PC-3 (cell line): ENCODE results near the gene GPS1. TPM values are rescaled to one million over a fixed set of nuclear protein-coding genes. Genes with fewer than 3 reads are reported as not detected.

ENCODE experiments used
- ATAC-seq: fragments of 200-7000 bp; cut with Tn5 transposase; 2 replicates; pipeline ENCODE4 v1.9.1; 2020; ENCODE audit warnings: mild to moderate bottlenecking, moderate library complexity
- BruUV-seq: library from RNA; stranded (reverse); fragments of 400-500 nt; replicated peaks from 2 replicates; lab custom pipeline; 2021; lab: Mats Ljungman, UMichigan
- CTCF ChIA-PET: fragments of 300-600 bp; sonication (Branson Sonifier 250); formaldehyde crosslinking; loops from one replicate; lab custom pipeline; 2022; ENCODE audit warnings: antibody characterized with exemption; lab: Charles Lee
- POLR2A ChIA-PET: fragments of 300-600 bp; sonication (Branson Sonifier 250); formaldehyde crosslinking; loops from one replicate; lab custom pipeline; 2022; ENCODE audit warnings: antibody characterized with exemption; ENCODE audit not compliant: unreplicated experiment; lab: Charles Lee
- DNase-seq: peaks from one replicate; pipeline ENCODE4 v3.0.0-alpha.2; 2015
- H2AFZ ChIP-seq: fragments of 300-600 bp; sonication (generic); 2 replicates; pipeline ENCODE4 v1.6.0; 2016; ENCODE audit warnings: antibody characterized with exemption, low read length
- H3F3A ChIP-seq: fragments of 300-600 bp; sonication (generic); one replicate; pipeline ENCODE4 v1.6.0; 2017; ENCODE audit warnings: antibody characterized with exemption, low read length, control low read depth, mild to moderate bottlenecking; ENCODE audit not compliant: unreplicated experiment
- H3K27ac ChIP-seq: fragments of 300-600 bp; sonication (generic); 2 replicates; pipeline ENCODE4 v1.5.1; 2016; ENCODE audit warnings: mild to moderate bottlenecking, low read length
- H3K27me3 ChIP-seq: fragments of 300-600 bp; sonication (generic); 2 replicates; pipeline ENCODE4 v1.6.1; 2016; ENCODE audit warnings: low read length, mixed read lengths
- H3K36me3 ChIP-seq: fragments of 300-600 bp; sonication (generic); 2 replicates; pipeline ENCODE4 v1.6.1; 2016; ENCODE audit warnings: low read depth, mixed run types, low read length, mixed read lengths
- H3K4me1 ChIP-seq: fragments of 300-600 bp; sonication (generic); 2 replicates; pipeline ENCODE4 v1.5.1; 2016; ENCODE audit warnings: low read length; ENCODE audit not compliant: insufficient read depth
- H3K4me2 ChIP-seq: fragments of 300-600 bp; sonication (generic); 2 replicates; pipeline ENCODE4 v1.6.0; 2016; ENCODE audit warnings: low read length
- H3K4me3 ChIP-seq: fragments of 300-600 bp; sonication (generic); 2 replicates; pipeline ENCODE4 v1.5.1; 2016; ENCODE audit warnings: mild to moderate bottlenecking, low read length, mixed read lengths
- H3K79me2 ChIP-seq: fragments of 300-600 bp; sonication (generic); 2 replicates; pipeline ENCODE4 v1.6.1; 2017; ENCODE audit warnings: low read length, mixed read lengths
- H3K9ac ChIP-seq: fragments of 300-600 bp; sonication (generic); 2 replicates; pipeline ENCODE4 v1.6.0; 2016; ENCODE audit warnings: mild to moderate bottlenecking, low read length
- H3K9me2 ChIP-seq: fragments of 300-600 bp; sonication (generic); replicated peaks from 2 replicates; pipeline ENCODE4 v1.6.1; 2016; ENCODE audit warnings: mixed run types, low read length, mixed read lengths
- H3K9me3 ChIP-seq: fragments of 300-600 bp; sonication (generic); 2 replicates; pipeline ENCODE4 v1.6.1; 2016; ENCODE audit warnings: low read length, mixed read lengths
- H4K20me1 ChIP-seq: fragments of 300-600 bp; sonication (generic); 2 replicates; pipeline ENCODE4 v1.6.1; 2016; ENCODE audit warnings: low read length, mixed read lengths
- EZH2 ChIP-seq: fragments of 300-600 bp; sonication (generic); IDR thresholded peaks from one replicate; pipeline ENCODE4 v1.6.1; 2017; ENCODE audit warnings: antibody characterized with exemption, mild to moderate bottlenecking, low read length; ENCODE audit not compliant: unreplicated experiment
- EZH2phosphoT487 ChIP-seq: fragments of 300-600 bp; sonication (generic); IDR thresholded peaks from 2 replicates; pipeline ENCODE4 v1.6.1; 2018; ENCODE audit warnings: mild to moderate bottlenecking, antibody characterized with exemption, low read length, borderline replicate concordance
- intact Hi-C: fragments of 100-400 bp; cut with micrococcal nuclease; formaldehyde crosslinking; loops from 2 replicates; pipeline ENCODE4 v1.9.0; 2023
- total RNA-seq: library from RNA; depleted of rRNA; stranded (reverse); fragments of >200 nt; gene quantifications from 2 replicates; pipeline ENCODE4 v1.2.3, GENCODE V29; 2014
- TF ChIP-seq, protein P1 (sequence below): fragments of 300-600 bp; sonication (generic); conservative IDR thresholded peaks from 2 replicates; pipeline ENCODE4 v1.5.1; 2017; ENCODE audit warnings: antibody characterized with exemption, low read depth, mild to moderate bottlenecking, low read length

The GPS1 gene
- total RNA-seq, 1 experiment from 2014 or later: 240 TPM

DNA sequence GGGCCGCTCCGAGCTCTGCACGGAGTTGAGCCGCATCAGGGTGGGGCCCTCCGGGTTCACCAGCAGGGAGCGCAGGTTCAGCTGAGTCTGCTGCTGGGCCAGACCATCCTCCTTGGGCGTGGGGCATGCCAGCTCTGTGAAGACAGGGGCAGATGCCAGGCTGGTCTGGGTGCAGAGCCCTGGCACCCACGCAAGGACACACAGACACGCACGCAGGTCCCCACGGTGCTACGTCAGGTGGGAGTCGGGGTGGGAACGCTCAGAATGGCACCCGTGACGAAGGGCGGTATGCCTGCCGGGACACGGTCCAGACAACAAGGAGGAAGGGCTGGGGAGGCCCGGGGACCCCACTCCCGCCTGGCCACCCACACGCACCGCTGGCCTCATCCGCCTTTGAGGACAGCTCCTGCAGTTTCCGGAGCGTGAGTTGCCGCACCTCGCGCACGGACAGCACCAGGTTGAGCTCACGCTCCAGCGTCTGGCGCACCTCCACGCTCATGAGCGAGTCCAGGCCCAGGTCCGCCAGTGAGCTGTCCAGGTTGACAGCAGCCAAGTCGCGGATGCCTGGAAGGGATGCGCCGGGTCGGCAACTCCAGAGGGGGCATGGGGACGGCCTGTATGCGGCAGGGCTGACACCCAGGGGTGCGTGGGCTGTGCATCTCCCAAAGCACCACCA lies 29.2 kb downstream of the GPS1 start:
- intact Hi-C loops: no loop called here
- Histone ChIP-seq H3K27ac (no peak overlapping the region), H3K9me3 (no peaks in the 10 kb centered on the region), H2AFZ (no peak overlapping the region), H3F3A (no peaks in the 10 kb centered on the region), H3K36me3 (peaks cover 58% of the 10 kb centered on the region), H3K4me2 (no peak overlapping the region), H3K9ac (no peak overlapping the region), H3K79me2 (no peaks in the 10 kb centered on the region), H3K4me3 (no peak overlapping the region), H3K9me2 (no peaks in the 10 kb centered on the region), H3K27me3 (no peaks in the 10 kb centered on the region), H4K20me1 (no peaks in the 10 kb centered on the region), H3K4me1 (no peaks in the 10 kb centered on the region)
- TF ChIP-seq EZH2phosphoT487: no peak
- no peak for TF ChIP-seq EZH2
- TF ChIP-seq, protein P1, sequence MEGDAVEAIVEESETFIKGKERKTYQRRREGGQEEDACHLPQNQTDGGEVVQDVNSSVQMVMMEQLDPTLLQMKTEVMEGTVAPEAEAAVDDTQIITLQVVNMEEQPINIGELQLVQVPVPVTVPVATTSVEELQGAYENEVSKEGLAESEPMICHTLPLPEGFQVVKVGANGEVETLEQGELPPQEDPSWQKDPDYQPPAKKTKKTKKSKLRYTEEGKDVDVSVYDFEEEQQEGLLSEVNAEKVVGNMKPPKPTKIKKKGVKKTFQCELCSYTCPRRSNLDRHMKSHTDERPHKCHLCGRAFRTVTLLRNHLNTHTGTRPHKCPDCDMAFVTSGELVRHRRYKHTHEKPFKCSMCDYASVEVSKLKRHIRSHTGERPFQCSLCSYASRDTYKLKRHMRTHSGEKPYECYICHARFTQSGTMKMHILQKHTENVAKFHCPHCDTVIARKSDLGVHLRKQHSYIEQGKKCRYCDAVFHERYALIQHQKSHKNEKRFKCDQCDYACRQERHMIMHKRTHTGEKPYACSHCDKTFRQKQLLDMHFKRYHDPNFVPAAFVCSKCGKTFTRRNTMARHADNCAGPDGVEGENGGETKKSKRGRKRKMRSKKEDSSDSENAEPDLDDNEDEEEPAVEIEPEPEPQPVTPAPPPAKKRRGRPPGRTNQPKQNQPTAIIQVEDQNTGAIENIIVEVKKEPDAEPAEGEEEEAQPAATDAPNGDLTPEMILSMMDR: no peak
- CTCF ChIA-PET: no interaction called here
- ATAC-seq (no peak), DNase-seq (no peak)
- BruUV-seq: no TSS peak
- POLR2A ChIA-PET: no interaction called here

DNA sequence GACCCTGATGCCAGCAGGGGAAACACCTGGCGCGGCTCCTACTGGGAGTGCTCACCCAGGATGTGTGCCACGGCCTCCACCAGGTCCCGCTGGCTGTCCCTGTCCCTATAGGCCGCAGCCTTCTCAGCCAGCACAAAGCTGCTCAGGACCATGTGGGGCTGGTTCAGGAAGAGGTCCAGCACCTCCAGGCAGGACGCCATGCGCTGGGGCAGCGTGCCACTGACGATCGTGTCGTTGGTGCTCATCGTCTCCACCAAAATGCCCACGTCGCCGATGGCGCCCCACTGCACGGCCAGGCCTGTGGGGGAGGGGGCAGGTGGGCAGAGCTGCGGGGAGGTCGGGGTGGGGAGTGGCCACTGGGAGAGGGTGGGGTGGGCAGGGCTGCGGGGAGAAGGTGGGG lies 29.8 kb downstream of the GPS1 start:
- DNase-seq (no peak), ATAC-seq (no peak)
- POLR2A ChIA-PET: no interaction called here
- no peak overlapping the region for H2AFZ ChIP-seq
- no peaks in the 10 kb centered on the region for H3K9me3 ChIP-seq
- no peaks in the 10 kb centered on the region for H4K20me1 ChIP-seq
- H3K9ac ChIP-seq: no peak overlapping the region
- no peaks in the 10 kb centered on the region for H3F3A ChIP-seq
- H3K4me2 ChIP-seq: no peak overlapping the region
- intact Hi-C loops: no loop called here
- no peaks in the 10 kb centered on the region for H3K79me2 ChIP-seq
- no TSS peak for BruUV-seq
- no peaks in the 10 kb centered on the region for H3K27me3 ChIP-seq
- TF ChIP-seq, protein P1: no peak
- no peak for TF ChIP-seq EZH2
- no peak for TF ChIP-seq EZH2phosphoT487
- H3K4me1 ChIP-seq: no peaks in the 10 kb centered on the region
- no peak overlapping the region for H3K27ac ChIP-seq
- H3K36me3 ChIP-seq: peaks cover 65% of the 10 kb centered on the region
- no peak overlapping the region for H3K4me3 ChIP-seq
- H3K9me2 ChIP-seq: no peaks in the 10 kb centered on the region
- CTCF ChIA-PET: no interaction called here

DNA sequence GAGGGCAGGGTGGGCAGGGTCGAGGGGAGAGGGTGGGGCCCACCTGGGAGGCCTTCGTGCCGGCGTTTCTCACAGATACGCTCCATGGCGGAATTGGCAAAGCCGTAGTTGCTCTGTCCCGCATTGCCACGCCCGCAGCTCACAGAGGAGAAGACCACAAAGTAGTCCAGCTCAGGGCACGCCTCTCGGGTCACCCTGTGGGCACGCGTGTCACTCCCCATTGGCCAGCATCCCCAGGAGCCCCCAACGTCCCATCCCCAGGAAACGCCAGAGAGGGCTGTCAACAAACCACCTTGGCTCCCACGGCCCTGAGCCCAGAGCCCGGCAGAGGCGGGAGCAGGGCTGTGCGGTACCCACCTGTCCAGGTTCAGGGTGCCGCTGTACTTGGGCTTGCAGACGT lies 30.3 kb downstream of the GPS1 start:
- Histone ChIP-seq H3F3A (no peaks in the 10 kb centered on the region), H4K20me1 (no peaks in the 10 kb centered on the region), H3K27me3 (no peaks in the 10 kb centered on the region), H3K9me3 (no peaks in the 10 kb centered on the region), H3K9me2 (no peaks in the 10 kb centered on the region), H2AFZ (no peak overlapping the region), H3K27ac (no peak overlapping the region), H3K4me2 (no peak overlapping the region), H3K9ac (no peak overlapping the region), H3K36me3 (peaks cover 65% of the 10 kb centered on the region), H3K4me3 (no peak overlapping the region), H3K4me1 (no peaks in the 10 kb centered on the region), H3K79me2 (no peaks in the 10 kb centered on the region)
- no TSS peak for BruUV-seq
- ATAC-seq (no peak), DNase-seq (no peak)
- intact Hi-C loops: no loop called here
- CTCF ChIA-PET: no interaction called here
- POLR2A ChIA-PET: no interaction called here
- TF ChIP-seq, protein P1: no peak
- TF ChIP-seq EZH2phosphoT487: no peak
- TF ChIP-seq EZH2: no peak
